ENCODE results near the gene CLDN34. TPM values are rescaled to one million over a fixed set of nuclear protein-coding genes. Genes with fewer than 3 reads are reported as not detected.

Gene CLDN34
- total and polyA plus RNA-seq, 2 experiments from 2014 or later: not detected

DNA sequence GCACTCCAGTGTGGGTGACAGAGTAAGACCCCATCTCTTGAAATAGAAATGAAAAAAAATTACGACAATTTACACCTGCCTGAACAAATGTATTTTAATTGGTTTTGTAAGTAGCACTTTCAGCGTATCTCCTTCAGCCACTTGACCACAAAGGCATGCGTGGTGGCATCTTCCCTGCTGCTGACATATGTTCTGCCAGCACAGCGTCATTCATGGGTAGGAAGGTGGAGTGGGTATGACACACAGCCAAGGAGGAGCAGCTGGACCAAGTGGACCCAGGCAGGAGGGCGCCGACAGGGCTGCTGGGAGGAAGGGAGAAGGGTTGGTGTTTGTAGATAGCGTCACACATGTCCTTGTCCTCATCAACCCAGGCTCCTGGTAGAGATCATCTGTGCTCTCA lies 28.6 kb upstream of the CLDN34 start:
- Histone ChIP-seq H3K79me2 (replicated peaks; ENCODE audit: insufficient read depth) (no peaks in the 10 kb centered on the region), H3K4me3 (no peak overlapping the region), H3K4me2 (no peak overlapping the region), H3K36me3 (ENCODE audit: insufficient read depth) (no peaks in the 10 kb centered on the region; the same call in 1 of the 2 replicates), H3K4me1 (ENCODE audit: insufficient read depth) (no peaks in the 10 kb centered on the region), H4K20me1 (replicated peaks; ENCODE audit: insufficient read depth) (no peaks in the 10 kb centered on the region), H3F3A (replicated peaks; ENCODE audit: low read depth) (no peaks in the 10 kb centered on the region), H3K9me2 (ENCODE audit: insufficient read depth) (no peaks in the 10 kb centered on the region), H3K27ac (ENCODE audit: low read depth) (no peak overlapping the region), H3K27me3 (ENCODE audit: insufficient read depth) (no peaks in the 10 kb centered on the region), H2AFZ (no peak overlapping the region)
- Mint-ChIP-seq H3K4me1 (peaks cover 3% of the 10 kb centered on the region; the same call in 1 of the 3 replicates), H3K4me3 (no peak overlapping the region), H3K36me3 (ENCODE audit: low read depth) (peaks cover 36% of the 10 kb centered on the region), H3K27ac (no peak overlapping the region), H3K27me3 (ENCODE audit: insufficient read depth, low read depth, poor library complexity) (peaks cover 2% of the 10 kb centered on the region), H3K9me3 (no peaks in the 10 kb centered on the region)
- TF ChIP-seq REST (IDR thresholded peaks at IDR 0.05; ENCODE audit: unreplicated experiment) (no peak), CREB1 (CRISPR knock-in tag; IDR thresholded peaks at IDR 0.05; ENCODE audit: low read depth) (no peak), EZH2 (IDR thresholded peaks at IDR 0.05; ENCODE audit: low read depth, unreplicated experiment) (no peak), ZNF331 (CRISPR knock-in tag; IDR thresholded peaks at IDR 0.05; ENCODE audit: low read depth) (no peak), NANOG (IDR thresholded peaks at IDR 0.05; ENCODE audit: borderline replicate concordance) (no peak), JUNB (IDR thresholded peaks at IDR 0.05; ENCODE audit: unreplicated experiment) (no peak), ZNF114 (CRISPR knock-in tag; IDR thresholded peaks at IDR 0.05) (no peak)
- TF ChIP-seq, protein P1, sequence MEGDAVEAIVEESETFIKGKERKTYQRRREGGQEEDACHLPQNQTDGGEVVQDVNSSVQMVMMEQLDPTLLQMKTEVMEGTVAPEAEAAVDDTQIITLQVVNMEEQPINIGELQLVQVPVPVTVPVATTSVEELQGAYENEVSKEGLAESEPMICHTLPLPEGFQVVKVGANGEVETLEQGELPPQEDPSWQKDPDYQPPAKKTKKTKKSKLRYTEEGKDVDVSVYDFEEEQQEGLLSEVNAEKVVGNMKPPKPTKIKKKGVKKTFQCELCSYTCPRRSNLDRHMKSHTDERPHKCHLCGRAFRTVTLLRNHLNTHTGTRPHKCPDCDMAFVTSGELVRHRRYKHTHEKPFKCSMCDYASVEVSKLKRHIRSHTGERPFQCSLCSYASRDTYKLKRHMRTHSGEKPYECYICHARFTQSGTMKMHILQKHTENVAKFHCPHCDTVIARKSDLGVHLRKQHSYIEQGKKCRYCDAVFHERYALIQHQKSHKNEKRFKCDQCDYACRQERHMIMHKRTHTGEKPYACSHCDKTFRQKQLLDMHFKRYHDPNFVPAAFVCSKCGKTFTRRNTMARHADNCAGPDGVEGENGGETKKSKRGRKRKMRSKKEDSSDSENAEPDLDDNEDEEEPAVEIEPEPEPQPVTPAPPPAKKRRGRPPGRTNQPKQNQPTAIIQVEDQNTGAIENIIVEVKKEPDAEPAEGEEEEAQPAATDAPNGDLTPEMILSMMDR (conservative IDR thresholded peaks at IDR 0.05; ENCODE audit: low read depth in 2 of 2): no peak
- TF ChIP-seq, protein P2, sequence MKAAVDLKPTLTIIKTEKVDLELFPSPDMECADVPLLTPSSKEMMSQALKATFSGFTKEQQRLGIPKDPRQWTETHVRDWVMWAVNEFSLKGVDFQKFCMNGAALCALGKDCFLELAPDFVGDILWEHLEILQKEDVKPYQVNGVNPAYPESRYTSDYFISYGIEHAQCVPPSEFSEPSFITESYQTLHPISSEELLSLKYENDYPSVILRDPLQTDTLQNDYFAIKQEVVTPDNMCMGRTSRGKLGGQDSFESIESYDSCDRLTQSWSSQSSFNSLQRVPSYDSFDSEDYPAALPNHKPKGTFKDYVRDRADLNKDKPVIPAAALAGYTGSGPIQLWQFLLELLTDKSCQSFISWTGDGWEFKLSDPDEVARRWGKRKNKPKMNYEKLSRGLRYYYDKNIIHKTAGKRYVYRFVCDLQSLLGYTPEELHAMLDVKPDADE (IDR thresholded peaks at IDR 0.05): no peak
- TF ChIP-seq, protein P3, sequence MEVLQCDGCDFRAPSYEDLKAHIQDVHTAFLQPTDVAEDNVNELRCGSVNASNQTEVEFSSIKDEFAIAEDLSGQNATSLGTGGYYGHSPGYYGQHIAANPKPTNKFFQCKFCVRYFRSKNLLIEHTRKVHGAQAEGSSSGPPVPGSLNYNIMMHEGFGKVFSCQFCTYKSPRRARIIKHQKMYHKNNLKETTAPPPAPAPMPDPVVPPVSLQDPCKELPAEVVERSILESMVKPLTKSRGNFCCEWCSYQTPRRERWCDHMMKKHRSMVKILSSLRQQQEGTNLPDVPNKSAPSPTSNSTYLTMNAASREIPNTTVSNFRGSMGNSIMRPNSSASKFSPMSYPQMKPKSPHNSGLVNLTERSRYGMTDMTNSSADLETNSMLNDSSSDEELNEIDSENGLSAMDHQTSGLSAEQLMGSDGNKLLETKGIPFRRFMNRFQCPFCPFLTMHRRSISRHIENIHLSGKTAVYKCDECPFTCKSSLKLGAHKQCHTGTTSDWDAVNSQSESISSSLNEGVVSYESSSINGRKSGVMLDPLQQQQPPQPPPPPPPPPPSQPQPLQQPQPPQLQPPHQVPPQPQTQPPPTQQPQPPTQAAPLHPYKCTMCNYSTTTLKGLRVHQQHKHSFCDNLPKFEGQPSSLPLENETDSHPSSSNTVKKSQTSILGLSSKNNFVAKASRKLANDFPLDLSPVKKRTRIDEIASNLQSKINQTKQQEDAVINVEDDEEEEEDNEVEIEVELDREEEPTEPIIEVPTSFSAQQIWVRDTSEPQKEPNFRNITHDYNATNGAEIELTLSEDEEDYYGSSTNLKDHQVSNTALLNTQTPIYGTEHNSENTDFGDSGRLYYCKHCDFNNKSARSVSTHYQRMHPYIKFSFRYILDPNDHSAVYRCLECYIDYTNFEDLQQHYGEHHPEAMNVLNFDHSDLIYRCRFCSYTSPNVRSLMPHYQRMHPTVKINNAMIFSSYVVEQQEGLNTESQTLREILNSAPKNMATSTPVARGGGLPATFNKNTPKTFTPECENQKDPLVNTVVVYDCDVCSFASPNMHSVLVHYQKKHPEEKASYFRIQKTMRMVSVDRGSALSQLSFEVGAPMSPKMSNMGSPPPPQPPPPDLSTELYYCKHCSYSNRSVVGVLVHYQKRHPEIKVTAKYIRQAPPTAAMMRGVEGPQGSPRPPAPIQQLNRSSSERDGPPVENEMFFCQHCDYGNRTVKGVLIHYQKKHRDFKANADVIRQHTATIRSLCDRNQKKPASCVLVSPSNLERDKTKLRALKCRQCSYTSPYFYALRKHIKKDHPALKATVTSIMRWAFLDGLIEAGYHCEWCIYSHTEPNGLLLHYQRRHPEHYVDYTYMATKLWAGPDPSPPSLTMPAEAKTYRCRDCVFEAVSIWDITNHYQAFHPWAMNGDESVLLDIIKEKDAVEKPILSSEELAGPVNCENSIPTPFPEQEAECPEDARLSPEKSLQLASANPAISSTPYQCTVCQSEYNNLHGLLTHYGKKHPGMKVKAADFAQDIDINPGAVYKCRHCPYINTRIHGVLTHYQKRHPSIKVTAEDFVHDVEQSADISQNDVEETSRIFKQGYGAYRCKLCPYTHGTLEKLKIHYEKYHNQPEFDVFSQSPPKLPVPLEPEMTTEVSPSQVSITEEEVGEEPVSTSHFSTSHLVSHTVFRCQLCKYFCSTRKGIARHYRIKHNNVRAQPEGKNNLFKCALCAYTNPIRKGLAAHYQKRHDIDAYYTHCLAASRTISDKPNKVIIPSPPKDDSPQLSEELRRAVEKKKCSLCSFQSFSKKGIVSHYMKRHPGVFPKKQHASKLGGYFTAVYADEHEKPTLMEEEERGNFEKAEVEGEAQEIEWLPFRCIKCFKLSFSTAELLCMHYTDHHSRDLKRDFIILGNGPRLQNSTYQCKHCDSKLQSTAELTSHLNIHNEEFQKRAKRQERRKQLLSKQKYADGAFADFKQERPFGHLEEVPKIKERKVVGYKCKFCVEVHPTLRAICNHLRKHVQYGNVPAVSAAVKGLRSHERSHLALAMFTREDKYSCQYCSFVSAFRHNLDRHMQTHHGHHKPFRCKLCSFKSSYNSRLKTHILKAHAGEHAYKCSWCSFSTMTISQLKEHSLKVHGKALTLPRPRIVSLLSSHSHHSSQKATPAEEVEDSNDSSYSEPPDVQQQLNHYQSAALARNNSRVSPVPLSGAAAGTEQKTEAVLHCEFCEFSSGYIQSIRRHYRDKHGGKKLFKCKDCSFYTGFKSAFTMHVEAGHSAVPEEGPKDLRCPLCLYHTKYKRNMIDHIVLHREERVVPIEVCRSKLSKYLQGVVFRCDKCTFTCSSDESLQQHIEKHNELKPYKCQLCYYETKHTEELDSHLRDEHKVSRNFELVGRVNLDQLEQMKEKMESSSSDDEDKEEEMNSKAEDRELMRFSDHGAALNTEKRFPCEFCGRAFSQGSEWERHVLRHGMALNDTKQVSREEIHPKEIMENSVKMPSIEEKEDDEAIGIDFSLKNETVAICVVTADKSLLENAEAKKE (CRISPR knock-in tag; IDR thresholded peaks at IDR 0.05): no peak
- no peak for DNase-seq (ENCODE audit: low spot score)
- no peak for ATAC-seq
